GM12878 (cell line): ENCODE data around the gene ARIH2. TPM values are rescaled to one million over a fixed set of nuclear protein-coding genes. Genes with fewer than 3 reads are reported as not detected.
A peak's percentile ranks its signal among the peaks of the same experiment; 100 is the strongest.

Source experiments
- CBFB ChIP-seq: IDR thresholded peaks from 2 replicates; pipeline ENCODE4 v1.6.1; 2016; ENCODE audit warnings: antibody characterized with exemption, low read depth
- CBX5 ChIP-seq: sonication (generic); IDR thresholded peaks from 2 replicates; pipeline ENCODE4 v1.6.1; 2016; ENCODE audit warnings: low read depth, moderate library complexity, mild to moderate bottlenecking, inconsistent platforms
- CHD1 ChIP-seq: IDR thresholded peaks from 2 replicates; pipeline ENCODE4 v1.6.1; 2012; ENCODE audit warnings: low read depth, low read length, improper control_type of control experiment
- DPF2 ChIP-seq: fragments of 450-650 bp; IDR thresholded peaks from 2 replicates; pipeline ENCODE4 v1.6.1; 2017; ENCODE audit warnings: mild to moderate bottlenecking
- EP300 ChIP-seq, 2 experiments: fragments of 150-350 bp in 1 of 2; IDR thresholded peaks; 2 replicates each; pipeline ENCODE4 v1.6.1; 2011 to 2012; ENCODE audit warnings: low read depth in 2 of 2, low read length in 2 of 2, borderline replicate concordance in 1 of 2, improper control_type of control experiment in 1 of 2, inconsistent platforms in 1 of 2; ENCODE audit not compliant: control insufficient read depth in 1 of 2
- ESRRA ChIP-seq: IDR thresholded peaks from 2 replicates; pipeline ENCODE4 v1.6.1; 2012; ENCODE audit warnings: mild to moderate bottlenecking, low read length, improper control_type of control experiment
- GABPA ChIP-seq: IDR thresholded peaks from 2 replicates; pipeline ENCODE4 v1.6.1; 2014; ENCODE audit warnings: antibody characterized with exemption, low read depth, mild to moderate bottlenecking, inconsistent platforms
- GATAD2B ChIP-seq: fragments of 450-650 bp; conservative IDR thresholded peaks from 2 replicates; pipeline ENCODE4 v1.6.1; 2017; ENCODE audit warnings: low read depth, mild to moderate bottlenecking, moderate library complexity
- HCFC1 ChIP-seq: fragments of 150-350 bp; IDR thresholded peaks from 2 replicates; pipeline ENCODE4 v1.6.1; 2014; ENCODE audit warnings: low read length
- IRF4 ChIP-seq: IDR thresholded peaks from 2 replicates; pipeline ENCODE4 v1.6.1; 2011; ENCODE audit warnings: low read depth, low read length
- JUNB ChIP-seq: IDR thresholded peaks from 2 replicates; pipeline ENCODE4 v1.6.1; 2016; ENCODE audit warnings: antibody characterized with exemption, mild to moderate bottlenecking
- LARP7 ChIP-seq: fragments of 450-650 bp; IDR thresholded peaks from 2 replicates; pipeline ENCODE4 v1.6.1; 2017; ENCODE audit warnings: mild to moderate bottlenecking
- MEF2A ChIP-seq: IDR thresholded peaks from 2 replicates; pipeline ENCODE4 v1.6.1; 2011; ENCODE audit warnings: low read depth, mild to moderate bottlenecking, low read length, moderate library complexity; ENCODE audit not compliant: insufficient read depth
- MTA3 ChIP-seq: IDR thresholded peaks from 2 replicates; pipeline ENCODE4 v1.6.1; 2012; ENCODE audit warnings: low read length, inconsistent platforms, borderline replicate concordance
- MXI1 ChIP-seq: fragments of 150-350 bp; IDR thresholded peaks from 2 replicates; pipeline ENCODE4 v1.6.1; 2011; ENCODE audit warnings: low read depth, mild to moderate bottlenecking, inconsistent platforms, low read length, improper control_type of control experiment
- NFIC ChIP-seq: IDR thresholded peaks from 2 replicates; pipeline ENCODE4 v1.6.1; 2012; ENCODE audit warnings: low read depth, mild to moderate bottlenecking, inconsistent platforms, low read length, moderate library complexity
- PML ChIP-seq: IDR thresholded peaks from 2 replicates; pipeline ENCODE4 v1.6.1; 2012; ENCODE audit warnings: low read length, inconsistent platforms
- POLR2AphosphoS2 ChIP-seq: IDR thresholded peaks from 2 replicates; pipeline ENCODE4 v1.6.1; 2011; ENCODE audit warnings: low read depth, mild to moderate bottlenecking, low read length, improper control_type of control experiment, moderate library complexity
- RCOR1 ChIP-seq: conservative IDR thresholded peaks from 2 replicates; pipeline ENCODE4 v1.6.1; 2012; ENCODE audit warnings: low read depth, low read length, improper control_type of control experiment
- RUNX3 ChIP-seq: IDR thresholded peaks from 2 replicates; pipeline ENCODE4 v1.6.1; 2012; ENCODE audit warnings: low read length, inconsistent platforms
- SMAD5 ChIP-seq: IDR thresholded peaks from 2 replicates; pipeline ENCODE4 v1.6.1; 2016; ENCODE audit warnings: antibody characterized with exemption, low read depth
- SMARCA5 ChIP-seq: fragments of 450-650 bp; IDR thresholded peaks from 2 replicates; pipeline ENCODE4 v1.6.1; 2017; ENCODE audit warnings: mild to moderate bottlenecking
- SPI1 ChIP-seq: IDR thresholded peaks from 2 replicates; pipeline ENCODE4 v1.6.1; 2011; ENCODE audit warnings: low read depth, mild to moderate bottlenecking, low read length, moderate library complexity, borderline replicate concordance; ENCODE audit not compliant: insufficient read depth
- SRF ChIP-seq, 2 experiments: IDR thresholded peaks; 2 replicates each; pipeline ENCODE4 v1.6.1; 2011; ENCODE audit warnings: low read depth in 2 of 2, low read length in 2 of 2, mild to moderate bottlenecking in 1 of 2, moderate library complexity in 1 of 2
- TBL1XR1 ChIP-seq: IDR thresholded peaks from 2 replicates; pipeline ENCODE4 v1.6.1; 2012; ENCODE audit warnings: low read depth, low read length, improper control_type of control experiment
- TCF3 ChIP-seq: IDR thresholded peaks from 2 replicates; pipeline ENCODE4 v1.6.1; 2012; ENCODE audit warnings: low read depth, mild to moderate bottlenecking, low read length, borderline replicate concordance; ENCODE audit not compliant: insufficient read depth
- TCF7 ChIP-seq: IDR thresholded peaks from 2 replicates; pipeline ENCODE4 v1.6.1; 2014; ENCODE audit warnings: antibody characterized with exemption, borderline replicate concordance
- polyA plus RNA-seq, 11 experiments: library from polyadenylated mRNA; depleted of rRNA in 4 of 11; unstranded in 6 of 11; stranded (reverse) in 5 of 11; fragments of >200 nt; fragmentation: Nextera tagmentation in 4 of 11; fragmentation: Illumina TruSeq in 1 of 11; extraction: Ambion mirVana in 4 of 11; extraction: Trizol in 1 of 11; gene quantifications; 1 replicate in 1 of 11; 2 replicates in 10 of 11; pipeline versions ENCODE4 v1.2.1 to v1.2.3, GENCODE V29; 2011 to 2016; ENCODE audit warnings: inconsistent platforms in 2 of 11, missing spikeins in 2 of 11, low read depth in 1 of 11
- total RNA-seq, 4 experiments: library from RNA; depleted of rRNA in 3 of 4; stranded (reverse); fragments of >200 nt in 3 of 4; fragmentation: Illumina TruSeq in 1 of 4; extraction: Trizol in 1 of 4; gene quantifications; 2 replicates each; pipeline versions ENCODE4 v1.2.1 to v1.2.3, GENCODE V29; 2013 to 2021
- TF ChIP-seq, protein P1 (sequence below): IDR thresholded peaks from 2 replicates; pipeline ENCODE4 v1.6.1; 2012; ENCODE audit warnings: low read depth, low read length, improper control_type of control experiment
- TF ChIP-seq, protein P2 (sequence below): IDR thresholded peaks from 2 replicates; pipeline ENCODE4 v1.6.1; 2012; ENCODE audit warnings: low read length, inconsistent platforms
- TF ChIP-seq, protein P3 (sequence below): fragments of 450-650 bp; IDR thresholded peaks from 2 replicates; pipeline ENCODE4 v1.6.1; 2014; ENCODE audit warnings: mild to moderate bottlenecking

The ARIH2 gene
- total and polyA plus RNA-seq, 10 of the 15 experiments (the other 5 are each of a cell fraction or from before 2014, with no cell fraction given) = 18.7 to 74.7 (median 63.7) TPM

DNA sequence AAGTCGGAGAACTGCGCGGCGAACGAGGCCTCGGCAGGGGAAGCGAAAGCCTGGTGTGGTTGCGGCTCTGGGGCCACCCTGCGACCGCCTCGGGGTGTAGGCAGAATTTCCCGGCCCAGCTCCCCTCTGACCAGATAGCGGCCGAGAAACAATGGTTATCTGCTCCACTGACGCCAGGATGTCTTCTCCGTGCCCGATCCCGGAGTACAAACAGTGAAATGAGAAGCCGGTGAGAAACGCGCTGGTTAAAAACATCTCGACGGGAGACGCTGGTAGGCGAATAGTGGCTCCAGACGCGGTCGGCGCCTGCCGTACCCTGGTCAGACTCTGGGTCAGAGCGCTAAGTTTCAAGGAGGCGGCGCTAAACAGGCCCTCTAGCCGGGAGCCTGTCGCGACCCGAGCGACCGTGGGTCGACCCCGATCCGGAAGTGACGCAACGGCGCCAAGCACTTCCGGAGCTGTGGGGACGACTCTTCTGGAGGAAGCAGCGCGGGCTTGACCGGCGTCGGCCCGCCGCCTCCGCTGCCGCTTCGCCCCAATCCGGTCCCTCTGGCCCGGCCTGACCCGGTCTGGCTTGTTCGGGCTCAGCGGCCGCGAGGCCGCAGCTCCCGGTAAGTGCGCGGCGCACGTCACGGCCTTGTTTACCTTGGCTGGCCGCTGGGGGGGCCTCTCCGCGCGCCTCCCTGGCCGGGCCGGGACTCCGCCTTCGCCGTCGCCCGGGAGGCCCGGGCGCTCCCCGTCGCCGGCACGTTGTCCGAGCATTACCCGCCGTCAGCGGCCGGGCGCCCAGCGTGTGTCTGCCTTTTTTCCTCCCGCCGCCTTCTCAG is at the start of gene ARIH2 (continued):
- peak; percentile 71 to 76 for TF ChIP-seq EP300 (IDR thresholded peaks at IDR 0.05; ENCODE audit: borderline replicate concordance in 1 of 2, control insufficient read depth in 1 of 2, low read depth in 2 of 2, low read length in 2 of 2)
- peak; percentile 84; the same call in 1 of the 2 replicates for TF ChIP-seq IRF4
- TF ChIP-seq, protein P1, sequence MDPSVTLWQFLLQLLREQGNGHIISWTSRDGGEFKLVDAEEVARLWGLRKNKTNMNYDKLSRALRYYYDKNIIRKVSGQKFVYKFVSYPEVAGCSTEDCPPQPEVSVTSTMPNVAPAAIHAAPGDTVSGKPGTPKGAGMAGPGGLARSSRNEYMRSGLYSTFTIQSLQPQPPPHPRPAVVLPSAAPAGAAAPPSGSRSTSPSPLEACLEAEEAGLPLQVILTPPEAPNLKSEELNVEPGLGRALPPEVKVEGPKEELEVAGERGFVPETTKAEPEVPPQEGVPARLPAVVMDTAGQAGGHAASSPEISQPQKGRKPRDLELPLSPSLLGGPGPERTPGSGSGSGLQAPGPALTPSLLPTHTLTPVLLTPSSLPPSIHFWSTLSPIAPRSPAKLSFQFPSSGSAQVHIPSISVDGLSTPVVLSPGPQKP = peak; percentile 72
- TF ChIP-seq DPF2 = peak; percentile 91
- peak; percentile 92 for TF ChIP-seq GATAD2B
- TF ChIP-seq, protein P2, sequence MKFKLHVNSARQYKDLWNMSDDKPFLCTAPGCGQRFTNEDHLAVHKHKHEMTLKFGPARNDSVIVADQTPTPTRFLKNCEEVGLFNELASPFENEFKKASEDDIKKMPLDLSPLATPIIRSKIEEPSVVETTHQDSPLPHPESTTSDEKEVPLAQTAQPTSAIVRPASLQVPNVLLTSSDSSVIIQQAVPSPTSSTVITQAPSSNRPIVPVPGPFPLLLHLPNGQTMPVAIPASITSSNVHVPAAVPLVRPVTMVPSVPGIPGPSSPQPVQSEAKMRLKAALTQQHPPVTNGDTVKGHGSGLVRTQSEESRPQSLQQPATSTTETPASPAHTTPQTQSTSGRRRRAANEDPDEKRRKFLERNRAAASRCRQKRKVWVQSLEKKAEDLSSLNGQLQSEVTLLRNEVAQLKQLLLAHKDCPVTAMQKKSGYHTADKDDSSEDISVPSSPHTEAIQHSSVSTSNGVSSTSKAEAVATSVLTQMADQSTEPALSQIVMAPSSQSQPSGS = peak; percentile 66; the same call in 1 of the 2 replicates
- TF ChIP-seq LARP7 = peak; percentile 77
- TF ChIP-seq SMAD5 = peak; percentile 84; the same call in 1 of the 2 replicates
- peak; percentile 77; the same call in 1 of the 2 replicates for TF ChIP-seq RCOR1
- TF ChIP-seq MTA3 = no peak; the same call in 1 of the 2 replicates
- peak; percentile 95 for TF ChIP-seq SPI1
- peak; percentile 50; the same call in 1 of the 2 replicates for TF ChIP-seq NFIC
- 0 out of 2 replicates have a peak, but pooled peaks have one; percentile 17 for TF ChIP-seq CBX5
- TF ChIP-seq PML = peak; percentile 75; the same call in 1 of the 2 replicates
- TF ChIP-seq, protein P3, sequence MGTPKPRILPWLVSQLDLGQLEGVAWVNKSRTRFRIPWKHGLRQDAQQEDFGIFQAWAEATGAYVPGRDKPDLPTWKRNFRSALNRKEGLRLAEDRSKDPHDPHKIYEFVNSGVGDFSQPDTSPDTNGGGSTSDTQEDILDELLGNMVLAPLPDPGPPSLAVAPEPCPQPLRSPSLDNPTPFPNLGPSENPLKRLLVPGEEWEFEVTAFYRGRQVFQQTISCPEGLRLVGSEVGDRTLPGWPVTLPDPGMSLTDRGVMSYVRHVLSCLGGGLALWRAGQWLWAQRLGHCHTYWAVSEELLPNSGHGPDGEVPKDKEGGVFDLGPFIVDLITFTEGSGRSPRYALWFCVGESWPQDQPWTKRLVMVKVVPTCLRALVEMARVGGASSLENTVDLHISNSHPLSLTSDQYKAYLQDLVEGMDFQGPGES = 0 out of 2 replicates have a peak, but pooled peaks have one; percentile 21
- TF ChIP-seq JUNB = no peak
- TF ChIP-seq TCF7 = no peak
- TF ChIP-seq ESRRA = 0 out of 2 replicates have a peak, but pooled peaks have one; percentile 35
- peak; percentile 85; the same call in 1 of the 2 replicates for TF ChIP-seq SMARCA5
- no peak for TF ChIP-seq MEF2A
- 0 out of 2 replicates have a peak, but pooled peaks have one; percentile 24 for TF ChIP-seq TCF3
- no peak for TF ChIP-seq POLR2AphosphoS2
- no peak for TF ChIP-seq SRF (IDR thresholded peaks at IDR 0.05; ENCODE audit: low read depth in 2 of 2, low read length in 2 of 2)
- peak; percentile 6 for TF ChIP-seq MXI1
- TF ChIP-seq RUNX3 = peak; percentile 96
- TF ChIP-seq TBL1XR1 = peak; percentile 74; the same call in 1 of the 2 replicates
- peak; percentile 94 for TF ChIP-seq GABPA
- no peak for TF ChIP-seq CHD1
- TF ChIP-seq HCFC1 = peak; percentile 18
- TF ChIP-seq CBFB = peak; percentile 97
